Smooth muscle cell of trachea (primary cell): ENCODE measurements around the gene GUCY1B1. TPM values are rescaled to one million over a fixed set of nuclear protein-coding genes. Genes with fewer than 3 reads are reported as not detected.

ENCODE experiments used
- total RNA-seq: library from RNA; depleted of rRNA; stranded (reverse); fragments of >200 nt; gene quantifications from 2 replicates; pipeline ENCODE4 v1.2.1, GENCODE V29; 2014

Gene GUCY1B1
- 46.6 and 54.5 TPM in 2 replicates for total RNA-seq

DNA sequence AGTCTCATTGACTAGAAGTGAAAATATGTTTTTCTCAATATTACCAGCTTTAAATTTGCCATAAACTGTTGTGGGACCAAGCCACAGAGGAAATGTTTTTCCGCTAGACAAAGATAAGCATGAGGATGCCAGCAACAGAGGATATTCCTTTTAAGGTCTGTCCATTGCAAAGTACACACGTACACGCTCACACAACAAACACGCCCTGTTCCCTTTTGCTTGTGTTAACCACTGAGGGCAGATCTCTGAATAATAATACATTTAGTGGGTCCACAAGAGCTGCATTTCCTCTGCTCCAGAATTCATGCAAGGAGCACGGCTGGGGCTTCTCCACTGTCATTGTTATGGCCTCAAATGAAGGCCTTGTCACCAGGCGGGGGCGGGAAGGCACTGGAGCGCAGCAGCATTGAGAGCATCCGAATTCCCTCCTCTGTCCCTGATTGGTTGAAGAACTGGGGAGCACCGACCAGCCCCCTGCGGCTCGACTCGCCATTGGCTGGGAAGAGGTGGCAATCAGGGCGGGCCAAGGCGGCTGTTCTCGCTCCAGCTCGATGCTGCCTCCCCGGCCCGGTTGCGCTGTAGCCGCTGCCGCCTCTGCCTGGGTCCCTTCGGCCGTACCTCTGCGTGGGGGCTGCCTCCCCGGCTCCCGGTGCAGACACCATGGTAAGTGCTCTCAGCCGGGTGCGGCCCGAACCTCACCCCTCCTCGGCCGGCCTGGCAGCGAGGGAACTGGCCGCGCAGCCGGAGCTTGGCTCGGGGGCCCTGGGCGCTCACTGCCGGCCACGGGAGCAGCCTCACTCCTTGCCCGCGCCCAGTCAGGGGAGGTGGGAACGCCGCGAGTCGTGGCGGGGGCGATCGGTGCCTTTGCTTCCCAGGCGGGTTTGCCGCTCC is at the start of gene GUCY1B1:
Gene GUCY1B1, plus strand, starts transcription at position 541 of the 891 bp plus-strand sequence. Its CDS starts 120 bp downstream, at position 661.

Other genes with a start within 250 kb of the GUCY1B1 start
- 4.0 and 4.2 TPM in 2 replicates for gene GUCY1A1, start 92.2 kb upstream of the GUCY1B1 start, total RNA-seq
- not detected in 2 replicates for gene ASIC5, start 107.3 kb downstream of the GUCY1B1 start, total RNA-seq
- 5.8 and 13.4 TPM in 2 replicates for gene TDO2, start 144.7 kb downstream of the GUCY1B1 start, total RNA-seq
- gene CTSO, start 194.8 kb downstream of the GUCY1B1 start, total RNA-seq: 26.8 and 31.0 TPM in 2 replicates